C4-2B (cell line): Measurements from ENCODE around the gene CPLX1.

Experiments used
- CTCF ChIP-seq: fragments of 450-650 bp; conservative IDR thresholded peaks from 2 replicates; pipeline ENCODE4 v1.5.1; 2017; ENCODE audit warnings: mild to moderate bottlenecking
- ZFX ChIP-seq: fragments of 450-650 bp; IDR thresholded peaks from 2 replicates; pipeline ENCODE4 v1.6.1; 2017

GRCh38 chr4:744212-744841 lies 81.6 kb downstream of the CPLX1 start:
- TF ChIP-seq CTCF (no peak), ZFX (no peak)
